K562 (cell line): ENCODE data around the gene HOXA9. TPM values are rescaled to one million over a fixed set of nuclear protein-coding genes. Genes with fewer than 3 reads are reported as not detected.

ENCODE experiments used
- ATAC-seq: fragments of 200-7000 bp; cut with Tn5 transposase; 3 replicates; pipeline ENCODE4 v1.9.1; 2020; ENCODE audit warnings: moderate library complexity
- BruUV-seq: library from RNA; stranded (reverse); fragments of 400-500 nt; replicated peaks from 2 replicates; lab custom pipeline; 2021; lab: Mats Ljungman, UMichigan
- CTCF ChIA-PET: fragments of 300-600 bp; formaldehyde crosslinking; extraction: SDS; loops from one replicate; lab custom pipeline; 2021; ENCODE audit warnings: low intra/inter-chr PET ratio; lab: Yijun Ruan, JAX
- POLR2A ChIA-PET: fragments of 300-600, 350-650 bp; sonication (Branson Sonifier 250); formaldehyde crosslinking; extraction: SDS; loops from one replicate; lab custom pipeline; 2021; ENCODE audit warnings: antibody characterized with exemption, inconsistent platforms; lab: Yijun Ruan, JAX
- DNase-seq, 4 experiments: peaks; one replicate each; pipeline versions ENCODE4 v3.0.0 to v3.0.0-alpha.2; 2011 to 2018; ENCODE audit warnings: low spot score in 3 of 4, mixed read lengths in 3 of 4; ENCODE audit errors: extremely low read depth in 1 of 4
- FAIRE-seq: peaks from 2 replicates; lab custom pipeline; 2011; peaks lifted over from hg19 to GRCh38; lab: Jason Lieb, UNC
- H2AFZ ChIP-seq: 2 replicates; pipeline ENCODE4 v1.6.0; 2011; ENCODE audit warnings: low read depth, low read length, control low read depth, inconsistent platforms
- H3K27ac ChIP-seq: fragments of 200-600 bp; 3 replicates; pipeline ENCODE4 v1.8.0; 2011; ENCODE audit warnings: low read depth, mild to moderate bottlenecking, control low read depth, inconsistent platforms, low read length, moderate library complexity, mixed read lengths; ENCODE audit errors: extremely low read depth
- H3K27me3 ChIP-seq, 2 experiments: fragments of 300-600 bp in 1 of 2; 2 replicates in 1 of 2; 3 replicates in 1 of 2; pipeline versions ENCODE4 v1.6.0 to v1.8.0; 2011; ENCODE audit warnings: inconsistent platforms in 2 of 2, low read length in 2 of 2, mild to moderate bottlenecking in 1 of 2, mixed read lengths in 1 of 2, moderate library complexity in 1 of 2; ENCODE audit not compliant: control insufficient read depth in 2 of 2, insufficient read depth in 2 of 2
- H3K36me3 ChIP-seq: fragments of 300-600 bp; 3 replicates; pipeline ENCODE4 v1.8.0; 2011; ENCODE audit warnings: mild to moderate bottlenecking, low read length, inconsistent platforms; ENCODE audit not compliant: control insufficient read depth, insufficient read depth
- H3K4me1 ChIP-seq, 2 experiments: fragments of 200-600 bp in 1 of 2; replicated peaks in 1 of 2; 2 replicates in 1 of 2; 3 replicates in 1 of 2; pipeline versions ENCODE4 v1.5.1 to v1.8.0; 2011; ENCODE audit warnings: inconsistent platforms in 2 of 2, low read length in 2 of 2, mild to moderate bottlenecking in 1 of 2, mixed read lengths in 1 of 2, moderate library complexity in 1 of 2; ENCODE audit not compliant: control insufficient read depth in 2 of 2, insufficient read depth in 2 of 2
- H3K4me2 ChIP-seq: 2 replicates; pipeline ENCODE4 v1.6.1; 2011; ENCODE audit warnings: low read length, control low read depth, inconsistent platforms, mixed read lengths; ENCODE audit not compliant: insufficient read depth
- H3K4me3 ChIP-seq: fragments of 200-600 bp; sonication (generic), shearing (Covaris generic); 2 replicates; pipeline ENCODE4 v1.5.1; 2016; ENCODE audit warnings: control low read depth, inconsistent platforms
- H3K79me2 ChIP-seq: fragments of 200-600 bp; 3 replicates; pipeline ENCODE4 v1.8.0; 2011; ENCODE audit warnings: low read length, inconsistent platforms; ENCODE audit not compliant: control insufficient read depth, insufficient read depth
- H3K9ac ChIP-seq, 2 experiments: 2 replicates each; pipeline versions ENCODE4 v1.6.0 to v1.6.1; 2011; ENCODE audit warnings: low read depth in 2 of 2, low read length in 2 of 2, control low read depth in 1 of 2, inconsistent platforms in 1 of 2, mild to moderate bottlenecking in 1 of 2, mixed read lengths in 1 of 2; ENCODE audit not compliant: insufficient read depth in 1 of 2
- H3K9me1 ChIP-seq: one replicate; pipeline ENCODE4 v1.6.0; 2011; ENCODE audit warnings: inconsistent platforms, mild to moderate bottlenecking, low read length, moderate library complexity; ENCODE audit not compliant: control insufficient read depth, insufficient read depth
- H3K9me3 ChIP-seq: replicated peaks from 2 replicates; pipeline ENCODE4 v1.5.1; 2011; ENCODE audit warnings: low read depth, low read length, inconsistent platforms; ENCODE audit not compliant: control insufficient read depth, insufficient read depth
- H4K20me1 ChIP-seq: replicated peaks from 2 replicates; pipeline ENCODE4 v1.6.1; 2011; ENCODE audit warnings: low read length, inconsistent platforms, mixed read lengths; ENCODE audit not compliant: control insufficient read depth, insufficient read depth
- CEBPG ChIP-seq, 3 experiments: fragments of 200-800 bp in 1 of 3; sonication (Bioruptor generic) in 1 of 3; sonication (generic) in 1 of 3; formaldehyde crosslinking in 1 of 3; IDR thresholded peaks in 2 of 3; conservative IDR thresholded peaks in 1 of 3; 2 replicates each; pipeline versions ENCODE4 v1.6.1 to v1.8.0; 2016 to 2022; ENCODE audit warnings: missing compliant biosample characterization in 2 of 3, missing genetic modification characterization in 2 of 3, mild to moderate bottlenecking in 1 of 3, missing genetic modification reagents in 1 of 3
- GTF3C2 ChIP-seq: IDR thresholded peaks from 3 replicates; pipeline ENCODE4 v1.6.1; 2011; ENCODE audit warnings: borderline replicate concordance, mild to moderate bottlenecking, moderate library complexity; ENCODE audit not compliant: insufficient read length; ENCODE audit errors: extremely low read depth
- HDAC1 ChIP-seq, 2 experiments: fragments of 450-650 bp; IDR thresholded peaks; 2 replicates each; pipeline ENCODE4 v1.6.1; 2016 to 2017; ENCODE audit warnings: inconsistent platforms in 1 of 2, mild to moderate bottlenecking in 1 of 2, moderate library complexity in 1 of 2
- HNRNPH1 ChIP-seq: fragments of 200-400 bp; formaldehyde crosslinking; optimal IDR thresholded peaks from 2 replicates; pipeline ENCODE3; 2017; ENCODE audit warnings: low read depth, mild to moderate bottlenecking, low read length, moderate library complexity
- KDM4B ChIP-seq, 2 experiments: fragments of 450-650 bp in 1 of 2; sonication (generic) in 1 of 2; IDR thresholded peaks; 2 replicates each; pipeline ENCODE4 v1.6.1; 2016 to 2017; ENCODE audit warnings: borderline replicate concordance in 2 of 2, antibody characterized with exemption in 1 of 2, low read depth in 1 of 2, mild to moderate bottlenecking in 1 of 2
- POLR2AphosphoS5 ChIP-seq: IDR thresholded peaks from 2 replicates; pipeline ENCODE4 v1.6.1; 2011; ENCODE audit warnings: mild to moderate bottlenecking, low read depth, low read length, moderate library complexity; ENCODE audit not compliant: control insufficient read depth, insufficient read depth
- TRIM25 ChIP-seq: fragments of 450-650 bp; IDR thresholded peaks from 2 replicates; pipeline ENCODE4 v1.7.0; 2016; ENCODE audit warnings: borderline replicate concordance
- ZBTB17 ChIP-seq: fragments of 450-650 bp; formaldehyde crosslinking; IDR thresholded peaks from 2 replicates; pipeline ENCODE4 v1.4.0; 2020; ENCODE audit warnings: mild to moderate bottlenecking
- ZNF12 ChIP-seq: sonication (generic); formaldehyde crosslinking; IDR thresholded peaks from 2 replicates; pipeline ENCODE4 v1.4.0; 2020; ENCODE audit warnings: mild to moderate bottlenecking, missing genetic modification reagents
- ZNF197 ChIP-seq: fragments of 200-800 bp; sonication (Bioruptor generic); IDR thresholded peaks from 2 replicates; pipeline ENCODE4 v1.6.1; 2016; ENCODE audit warnings: low read depth, missing genetic modification characterization, missing compliant biosample characterization
- ZNF551 ChIP-seq: fragments of 250-450 bp; sonication (Bioruptor Pico); IDR thresholded peaks from 2 replicates; pipeline ENCODE4 v1.5.0; 2021; ENCODE audit warnings: mild to moderate bottlenecking, moderate library complexity
- ZNF707 ChIP-seq: fragments of 250-450 bp; sonication (Bioruptor Pico); conservative IDR thresholded peaks from 2 replicates; pipeline ENCODE4 v1.8.0; 2022; ENCODE audit warnings: inconsistent platforms, mild to moderate bottlenecking, moderate library complexity
- ZNF77 ChIP-seq: fragments of 250-450 bp; sonication (Bioruptor Pico); IDR thresholded peaks from 2 replicates; pipeline ENCODE4 v1.5.0; 2020
- WGBS: fragments of 100-300 bp; shearing (Covaris generic); methylation state at CpG from one replicate; pipeline ENCODE4 v1.1.6; 2016; ENCODE audit warnings: low coverage, mixed read lengths; ENCODE audit not compliant: insufficient coverage; ENCODE audit errors: missing lambda C conversion rate; 5-methylcytosine and 5-hydroxymethylcytosine counted together
- in situ Hi-C: fragments of 300-500 bp; cut with MboI; formaldehyde crosslinking; loops from 4 replicates; pipeline ENCODE4 v1.15.0; 2018; ENCODE audit warnings: inconsistent platforms, mixed read lengths
- intact Hi-C: fragments of 100-400 bp; cut with micrococcal nuclease; formaldehyde crosslinking; loops from 2 replicates; pipeline ENCODE4 v1.14.2; 2022
- polyA plus RNA-seq, 8 experiments: library from polyadenylated mRNA; depleted of rRNA in 4 of 8; stranded (reverse) in 5 of 8; unstranded in 3 of 8; fragments of >200 nt; fragmentation: Nextera tagmentation in 2 of 8; fragmentation: Illumina TruSeq in 1 of 8; extraction: Ambion mirVana in 2 of 8; extraction: Trizol in 1 of 8; gene quantifications; 2 replicates each; pipeline versions ENCODE4 v1.2.1 to v1.2.3, GENCODE V29; 2011 to 2014; ENCODE audit warnings: inconsistent platforms in 1 of 8, missing spikeins in 1 of 8
- total RNA-seq, 7 experiments: library from RNA; depleted of rRNA in 6 of 7; stranded (reverse); fragments of >200 nt in 6 of 7; fragmentation: Illumina TruSeq in 2 of 7; extraction: Trizol in 2 of 7; gene quantifications; 2 replicates each; pipeline versions ENCODE4 v1.2.1 to v1.2.3, GENCODE V29; 2011 to 2021; ENCODE audit warnings: low replicate concordance in 1 of 7
- TF ChIP-seq, protein P1 (sequence below): fragments of 450-650 bp; IDR thresholded peaks from 2 replicates; pipeline ENCODE4 v1.6.1; 2018; ENCODE audit warnings: mild to moderate bottlenecking, low read depth; ENCODE audit not compliant: partially characterized antibody

Gene HOXA9
- total and polyA plus RNA-seq, 9 of the 15 experiments (the other 6 are each of a cell fraction or from before 2014, with no cell fraction given), result not detected

DNA sequence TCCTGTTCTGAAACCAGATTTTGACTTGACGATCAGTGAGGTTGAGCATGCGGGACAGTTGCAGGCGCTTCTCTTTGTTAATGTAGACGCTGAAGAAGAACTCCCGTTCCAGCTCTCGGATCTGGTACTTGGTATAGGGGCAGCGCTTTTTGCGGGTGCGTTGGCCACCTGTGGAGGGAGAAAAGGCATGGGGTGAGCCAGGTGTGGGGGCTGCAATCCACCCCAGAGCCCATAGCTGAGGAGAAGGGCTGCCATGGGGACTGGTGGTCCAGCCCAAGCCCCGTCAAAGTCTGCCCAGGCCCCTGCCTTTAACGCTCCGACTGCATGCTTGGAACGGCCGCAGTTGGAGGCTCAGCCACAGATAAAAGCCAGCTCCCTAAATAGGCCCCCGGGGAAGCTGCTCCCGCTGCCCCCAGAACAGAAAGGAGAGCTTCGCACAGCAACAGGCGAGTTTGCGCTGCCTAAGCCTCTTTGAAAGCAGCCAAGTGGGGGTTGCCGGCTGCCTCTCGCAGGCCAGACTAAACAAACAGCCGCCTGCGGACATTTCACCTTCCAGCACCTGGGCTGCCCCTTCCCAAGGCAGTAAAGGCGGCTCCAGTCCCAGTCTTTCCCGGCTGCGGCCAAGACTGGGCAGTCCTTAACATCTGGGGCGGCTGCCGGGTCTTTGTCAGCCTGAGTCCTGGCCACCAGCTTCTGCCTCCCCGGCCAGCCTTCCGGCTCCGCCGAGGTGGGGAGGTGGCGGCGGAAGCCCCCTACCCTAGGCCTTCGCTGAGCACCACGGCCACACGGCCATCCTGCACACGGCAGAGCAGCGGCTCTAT, 17.7 kb upstream of the HOXA9 start:
- H3K79me2 ChIP-seq, result no peaks in the 10 kb centered on the region
- no peak for TF ChIP-seq ZNF197 (CRISPR knock-in tag)
- TF ChIP-seq KDM4B (IDR thresholded peaks at IDR 0.05; ENCODE audit: borderline replicate concordance in 2 of 2, low read depth in 1 of 2), result no peak
- no peak for TF ChIP-seq ZNF551 (CRISPR knock-in tag)
- no peak for TF ChIP-seq POLR2AphosphoS5
- TF ChIP-seq ZNF707, result no peak
- TF ChIP-seq ZNF77 (CRISPR knock-in tag), result no peak
- no peak for TF ChIP-seq ZNF12
- no peak for TF ChIP-seq HNRNPH1
- TF ChIP-seq CEBPG (CRISPR knock-in tag; IDR thresholded peaks at IDR 0.05), result no peak
- no peak for TF ChIP-seq CEBPG (tag; conservative IDR thresholded peaks at IDR 0.05 in 1 of 2, IDR thresholded peaks at IDR 0.05 in 1 of 2)
- TF ChIP-seq ZBTB17, result no peak
- no peak for TF ChIP-seq TRIM25
- no peak for TF ChIP-seq GTF3C2
- TF ChIP-seq, protein P1, sequence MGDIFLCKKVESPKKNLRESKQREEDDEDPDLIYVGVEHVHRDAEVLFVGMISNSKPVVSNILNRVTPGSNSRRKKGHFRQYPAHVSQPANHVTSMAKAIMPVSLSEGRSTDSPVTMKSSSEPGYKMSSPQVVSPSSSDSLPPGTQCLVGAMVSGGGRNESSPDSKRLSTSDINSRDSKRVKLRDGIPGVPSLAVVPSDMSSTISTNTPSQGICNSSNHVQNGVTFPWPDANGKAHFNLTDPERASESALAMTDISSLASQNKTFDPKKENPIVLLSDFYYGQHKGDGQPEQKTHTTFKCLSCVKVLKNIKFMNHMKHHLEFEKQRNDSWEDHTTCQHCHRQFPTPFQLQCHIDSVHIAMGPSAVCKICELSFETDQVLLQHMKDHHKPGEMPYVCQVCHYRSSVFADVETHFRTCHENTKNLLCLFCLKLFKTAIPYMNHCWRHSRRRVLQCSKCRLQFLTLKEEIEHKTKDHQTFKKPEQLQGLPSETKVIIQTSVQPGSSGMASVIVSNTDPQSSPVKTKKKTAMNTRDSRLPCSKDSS, result no peak
- no peak for TF ChIP-seq HDAC1 (IDR thresholded peaks at IDR 0.05)
- in situ Hi-C loops (no loop called here), intact Hi-C loops (no loop called here)
- peaks cover 44 to 72% of the 10 kb centered on the region in 2 experiments for H3K27me3 ChIP-seq
- CTCF ChIA-PET, result no interaction called here
- no peak overlapping the region for H2AFZ ChIP-seq
- no TSS peak for BruUV-seq
- H3K9me3 ChIP-seq, result no peaks in the 10 kb centered on the region; the same call in 1 of the 2 replicates
- POLR2A ChIA-PET, result no interaction called here
- ATAC-seq (no peak), FAIRE-seq (no peak), DNase-seq (no peak)
- H3K9ac ChIP-seq, result no peak overlapping the region
- no peak overlapping the region for H3K27ac ChIP-seq
- H3K4me1 ChIP-seq, result peaks cover 0 to 28% of the 10 kb centered on the region in 2 experiments; a peak in 2 of 5 replicates
- H3K36me3 ChIP-seq, result no peaks in the 10 kb centered on the region
- no peak overlapping the region for H3K4me2 ChIP-seq
- no peaks in the 10 kb centered on the region for H4K20me1 ChIP-seq
- WGBS, result 21% methylated on average over 32 of the region's 39 CpGs
- no peaks in the 10 kb centered on the region for H3K9me1 ChIP-seq
- H3K4me3 ChIP-seq, result no peak overlapping the region
